GM12892 (cell line): ENCODE data around the gene PDE4A.

Source experiments
- POLR2A ChIP-seq: IDR thresholded peaks from 2 replicates; pipeline ENCODE4 v1.6.1; 2011; ENCODE audit warnings: low read depth, low read length, control low read depth
- POLR2AphosphoS5 ChIP-seq: IDR thresholded peaks from 2 replicates; pipeline ENCODE4 v1.6.1; 2011; ENCODE audit warnings: low read depth, low read length, control low read depth
- TAF1 ChIP-seq: IDR thresholded peaks from 2 replicates; pipeline ENCODE4 v1.6.1; 2011; ENCODE audit warnings: low read depth, mild to moderate bottlenecking, control low read depth, low read length, borderline replicate concordance

GRCh38 chr19:10517361-10517759 is 97.0 kb downstream of the PDE4A start, which contains the start of gene S1PR5:
- TF ChIP-seq POLR2A = no peak
- TF ChIP-seq POLR2AphosphoS5 = no peak
- TF ChIP-seq TAF1 = no peak
